ENCODE data around the gene AIG1.

GRCh38 chr6:143336446-143337152 is 275.9 kb downstream of the AIG1 start:
- TF ChIP-seq CTCF (IDR thresholded peaks at IDR 0.05; ENCODE audit: poor library complexity), result no peak
- no peak for TF ChIP-seq EZH2 (IDR thresholded peaks at IDR 0.05; ENCODE audit: borderline replicate concordance)
- no peak for TF ChIP-seq EZH2phosphoT487 (IDR thresholded peaks at IDR 0.05; ENCODE audit: low read depth, severe bottlenecking, unreplicated experiment)

Data from hepatocyte (in vitro differentiated cells).